Nephron progenitor cell (in vitro differentiated cells): ENCODE measurements around the gene CASS4.

Source experiments
- DNase-seq: peaks from one replicate; pipeline ENCODE4 v3.0.0; 2021
- H3K27ac Mint-ChIP-seq: 2 replicates; pipeline ENCODE4 v1.8.0; 2021; ENCODE audit warnings: mild to moderate bottlenecking, moderate library complexity, mixed read lengths
- H3K27me3 Mint-ChIP-seq: 2 replicates; pipeline ENCODE4 v1.8.0; 2021; ENCODE audit warnings: mild to moderate bottlenecking, low read depth, mixed read lengths; ENCODE audit not compliant: poor library complexity
- H3K36me3 Mint-ChIP-seq: 2 replicates; pipeline ENCODE4 v1.8.0; 2021; ENCODE audit warnings: low read depth, mixed read lengths
- H3K4me1 Mint-ChIP-seq: 2 replicates; pipeline ENCODE4 v1.8.0; 2021; ENCODE audit warnings: mixed read lengths
- H3K4me3 Mint-ChIP-seq: 2 replicates; pipeline ENCODE4 v1.8.0; 2021; ENCODE audit warnings: mild to moderate bottlenecking, moderate library complexity, mixed read lengths
- H3K9me3 Mint-ChIP-seq: 2 replicates; pipeline ENCODE4 v1.8.0; 2021; ENCODE audit warnings: mild to moderate bottlenecking, moderate library complexity, mixed read lengths
- CTCF ChIP-seq: fragments of 200-600 bp; sonication (generic); IDR thresholded peaks from 2 replicates; pipeline ENCODE4 v1.5.0; 2021; ENCODE audit warnings: antibody characterized with exemption

Gene CASS4

GRCh38 chr20:56430461-56430860, 18.4 kb downstream of the CASS4 start:
- no peaks in the 10 kb centered on the region for H3K4me1 Mint-ChIP-seq
- no peak overlapping the region for H3K4me3 Mint-ChIP-seq
- H3K9me3 Mint-ChIP-seq = no peaks in the 10 kb centered on the region
- no peak for DNase-seq
- TF ChIP-seq CTCF = no peak
- no peak overlapping the region for H3K27ac Mint-ChIP-seq
- H3K27me3 Mint-ChIP-seq = peaks cover 42% of the 10 kb centered on the region
- H3K36me3 Mint-ChIP-seq = no peaks in the 10 kb centered on the region

- no peak overlapping the region for H3K4me3 Mint-ChIP-seq
- H3K36me3 Mint-ChIP-seq = no peaks in the 10 kb centered on the region
- no peak for TF ChIP-seq CTCF
- H3K27ac Mint-ChIP-seq = no peak overlapping the region
- H3K4me1 Mint-ChIP-seq = no peaks in the 10 kb centered on the region
- DNase-seq = no peak
- H3K27me3 Mint-ChIP-seq = peaks cover 42% of the 10 kb centered on the region
- H3K9me3 Mint-ChIP-seq = no peaks in the 10 kb centered on the region
These were observed 18.9 kb downstream of the CASS4 start for GRCh38 chr20:56430957-56431356.

- TF ChIP-seq CTCF = no peak
- Mint-ChIP-seq H3K9me3 (no peaks in the 10 kb centered on the region), H3K4me3 (no peak overlapping the region), H3K27ac (no peak overlapping the region), H3K36me3 (no peaks in the 10 kb centered on the region), H3K27me3 (peaks cover 41% of the 10 kb centered on the region), H3K4me1 (no peaks in the 10 kb centered on the region)
- DNase-seq = no peak
These were observed 19.4 kb downstream of the CASS4 start for GRCh38 chr20:56431471-56431870.

GRCh38 chr20:56433221-56433879, 21.3 kb downstream of the CASS4 start:
- H3K4me1 Mint-ChIP-seq = no peaks in the 10 kb centered on the region
- H3K36me3 Mint-ChIP-seq = no peaks in the 10 kb centered on the region
- H3K9me3 Mint-ChIP-seq = no peaks in the 10 kb centered on the region
- no peak overlapping the region for H3K4me3 Mint-ChIP-seq
- TF ChIP-seq CTCF = no peak
- DNase-seq = no peak
- no peak overlapping the region for H3K27ac Mint-ChIP-seq
- peaks cover 28% of the 10 kb centered on the region for H3K27me3 Mint-ChIP-seq

GRCh38 chr20:56433880-56434255, 21.8 kb downstream of the CASS4 start:
- DNase-seq = no peak
- TF ChIP-seq CTCF = no peak
- H3K9me3 Mint-ChIP-seq = no peaks in the 10 kb centered on the region
- no peak overlapping the region for H3K4me3 Mint-ChIP-seq
- H3K27ac Mint-ChIP-seq = no peak overlapping the region
- H3K4me1 Mint-ChIP-seq = no peaks in the 10 kb centered on the region
- H3K36me3 Mint-ChIP-seq = no peaks in the 10 kb centered on the region
- H3K27me3 Mint-ChIP-seq = peaks cover 27% of the 10 kb centered on the region

- no peak for TF ChIP-seq CTCF
- H3K4me3 Mint-ChIP-seq = no peak overlapping the region
- no peaks in the 10 kb centered on the region for H3K36me3 Mint-ChIP-seq
- DNase-seq = no peak
- H3K27ac Mint-ChIP-seq = no peak overlapping the region
- no peaks in the 10 kb centered on the region for H3K4me1 Mint-ChIP-seq
- no peaks in the 10 kb centered on the region for H3K9me3 Mint-ChIP-seq
- peaks cover 14% of the 10 kb centered on the region for H3K27me3 Mint-ChIP-seq
These were observed 25.3 kb downstream of the CASS4 start for GRCh38 chr20:56437196-56437960.
